Right atrium auricular region (tissue), 2 donors: ENCODE data around the gene KMT2C. TPM values are rescaled to one million over a fixed set of nuclear protein-coding genes. Genes with fewer than 3 reads are reported as not detected.

Source experiments
- DNase-seq: peaks from one replicate; pipeline ENCODE4 v3.0.0-alpha.2; 2019; ENCODE audit warnings: low spot score
- H3K27ac ChIP-seq, 2 donors: fragments of 200-600 bp; sonication (generic); 1 replicate in 1 of 2; 2 replicates in 1 of 2; pipeline ENCODE4 v1.5.1; 2016 to 2019
- H3K27me3 ChIP-seq, 2 donors: fragments of 200-600 bp; sonication (generic); one replicate each; pipeline versions ENCODE4 v1.5.1 to v1.6.0; 2017 to 2019
- H3K36me3 ChIP-seq: fragments of 200-600 bp; sonication (generic); one replicate; pipeline ENCODE4 v1.5.1; 2016
- H3K4me1 ChIP-seq, 2 donors: fragments of 200-600 bp; sonication (generic); one replicate each; pipeline versions ENCODE4 v1.5.1 to v1.6.0; 2017 to 2019
- H3K4me3 ChIP-seq, 2 donors: fragments of 200-600 bp; sonication (generic); 1 replicate in 1 of 2; 2 replicates in 1 of 2; pipeline ENCODE4 v1.5.1; 2017 to 2019; ENCODE audit warnings: mild to moderate bottlenecking in 1 of 2, moderate library complexity in 1 of 2
- H3K9me3 ChIP-seq, 2 donors: fragments of 200-600 bp; sonication (generic); one replicate each; pipeline ENCODE4 v1.5.1; 2019
- CTCF ChIP-seq, 2 donors: fragments of 200-600 bp; sonication (generic); IDR thresholded peaks; one replicate each; pipeline ENCODE4 v1.5.1; 2019; ENCODE audit warnings: antibody characterized with exemption in 2 of 2
- total RNA-seq, 2 donors: library from RNA; depleted of rRNA; stranded (reverse); fragments of >200 nt; gene quantifications; one replicate each; pipeline ENCODE4 v1.1.0, GENCODE V29; 2016

KMT2C gene
- total RNA-seq, 2 donors from 2014 or later: 36.5 to 37.3 TPM

- Histone ChIP-seq H3K36me3 (no peaks in the 10 kb centered on the region), H3K27me3 (no peaks in the 10 kb centered on the region), H3K4me3 (no peak overlapping the region), H3K4me1 (peaks cover 0 to 56% of the 10 kb centered on the region in 2 donors), H3K9me3 (no peaks in the 10 kb centered on the region), H3K27ac (no peak overlapping the region)
- DNase-seq: no peak
- TF ChIP-seq CTCF (IDR thresholded peaks at IDR 0.05): no peak
These were observed 68.6 kb downstream of the KMT2C start for GRCh38 chr7:152367170-152367569.

- Histone ChIP-seq H3K4me3 (no peak overlapping the region), H3K27ac (no peak overlapping the region)
- no peak for DNase-seq
These were observed 69.1 kb downstream of the KMT2C start for GRCh38 chr7:152366662-152367061.

GRCh38 chr7:152365982-152366603, 69.7 kb downstream of the KMT2C start:
- Histone ChIP-seq H3K27ac (no peak overlapping the region), H3K36me3 (no peaks in the 10 kb centered on the region), H3K4me3 (no peak overlapping the region), H3K27me3 (no peaks in the 10 kb centered on the region), H3K9me3 (no peaks in the 10 kb centered on the region), H3K4me1 (peaks cover 0 to 59% of the 10 kb centered on the region in 2 donors)
- no peak for DNase-seq
- TF ChIP-seq CTCF (IDR thresholded peaks at IDR 0.05): no peak

More at GRCh38 chr7:152366662-152367061, 69.1 kb downstream of the KMT2C start:
- Histone ChIP-seq H3K4me1 (peaks cover 0 to 59% of the 10 kb centered on the region in 2 donors), H3K36me3 (no peaks in the 10 kb centered on the region), H3K9me3 (no peaks in the 10 kb centered on the region), H3K27me3 (no peaks in the 10 kb centered on the region)
- no peak for TF ChIP-seq CTCF (IDR thresholded peaks at IDR 0.05)

GRCh38 chr7:152363798-152364197, 72.0 kb downstream of the KMT2C start:
- H3K36me3 ChIP-seq: no peaks in the 10 kb centered on the region
- no peak for DNase-seq
- H3K27me3 ChIP-seq: no peaks in the 10 kb centered on the region
- H3K4me3 ChIP-seq: no peak overlapping the region
- peaks cover 0 to 50% of the 10 kb centered on the region in 2 donors for H3K4me1 ChIP-seq
- H3K27ac ChIP-seq: no peak overlapping the region
- TF ChIP-seq CTCF (IDR thresholded peaks at IDR 0.05): no peak
- H3K9me3 ChIP-seq: no peaks in the 10 kb centered on the region

GRCh38 chr7:152362128-152362926, 73.5 kb downstream of the KMT2C start:
- Histone ChIP-seq H3K4me3 (no peak overlapping the region), H3K4me1 (peaks cover 0 to 37% of the 10 kb centered on the region in 2 donors), H3K27ac (no peak overlapping the region), H3K36me3 (no peaks in the 10 kb centered on the region), H3K27me3 (no peaks in the 10 kb centered on the region), H3K9me3 (no peaks in the 10 kb centered on the region)
- TF ChIP-seq CTCF (IDR thresholded peaks at IDR 0.05): no peak
- DNase-seq: no peak
